Liver (tissue), 9 donors: ENCODE data around the gene PATL1. TPM values are rescaled to one million over a fixed set of nuclear protein-coding genes. Genes with fewer than 3 reads are reported as not detected.
A peak's percentile ranks its signal among the peaks of the same experiment; 100 is the strongest.

ENCODE experiments used
- DNase-seq: peaks from one replicate; pipeline ENCODE4 v3.0.0-alpha.2; 2017; ENCODE audit warnings: low spot score
- H3K27ac ChIP-seq, 2 donors: one replicate each; pipeline ENCODE4 v1.7.0; 2013; ENCODE audit warnings: inconsistent platforms in 2 of 2, low read length in 2 of 2, control low read depth in 1 of 2, low read depth in 1 of 2, mild to moderate bottlenecking in 1 of 2
- H3K27me3 ChIP-seq, 4 donors: one replicate each; pipeline versions ENCODE4 v1.6.1 to v1.7.0; 2013; ENCODE audit warnings: low read length in 3 of 4, inconsistent platforms in 1 of 4, mild to moderate bottlenecking in 1 of 4, moderate library complexity in 1 of 4; ENCODE audit not compliant: control insufficient read depth in 4 of 4, insufficient read depth in 4 of 4
- H3K36me3 ChIP-seq, 4 donors: one replicate each; pipeline versions ENCODE4 v1.6.1 to v1.7.0; 2013; ENCODE audit warnings: low read length in 3 of 4, mild to moderate bottlenecking in 3 of 4, low read depth in 1 of 4, moderate library complexity in 1 of 4; ENCODE audit not compliant: control insufficient read depth in 4 of 4, insufficient read depth in 3 of 4
- H3K4me1 ChIP-seq, 4 donors: one replicate each; pipeline versions ENCODE4 v1.6.1 to v1.7.0; 2013; ENCODE audit warnings: low read length in 3 of 4, mild to moderate bottlenecking in 3 of 4, moderate library complexity in 1 of 4; ENCODE audit not compliant: control insufficient read depth in 4 of 4, insufficient read depth in 4 of 4
- H3K4me3 ChIP-seq, 3 donors: one replicate each; pipeline versions ENCODE4 v1.6.1 to v1.7.0; 2013; ENCODE audit warnings: low read length in 3 of 3, control low read depth in 1 of 3, low read depth in 1 of 3, mild to moderate bottlenecking in 1 of 3
- H3K9ac ChIP-seq, 2 donors: one replicate each; pipeline ENCODE4 v1.7.0; 2013; ENCODE audit warnings: low read length in 2 of 2, mild to moderate bottlenecking in 2 of 2, moderate library complexity in 2 of 2, control low read depth in 1 of 2, low read depth in 1 of 2
- H3K9me3 ChIP-seq, 4 donors: one replicate each; pipeline versions ENCODE4 v1.6.1 to v1.7.0; 2013; ENCODE audit warnings: low read length in 3 of 4; ENCODE audit not compliant: control insufficient read depth in 4 of 4
- FOXA2 ChIP-seq: IDR thresholded peaks from 2 replicates; pipeline ENCODE4 v1.6.1; 2016; ENCODE audit warnings: antibody characterized with exemption
- GABPA ChIP-seq, 2 donors: IDR thresholded peaks in 1 of 2; conservative IDR thresholded peaks in 1 of 2; 2 replicates each; pipeline ENCODE4 v1.6.1; 2016; ENCODE audit warnings: antibody characterized with exemption in 2 of 2, mild to moderate bottlenecking in 1 of 2, moderate library complexity in 1 of 2
- HNF4A ChIP-seq, 2 donors: conservative IDR thresholded peaks; 2 replicates each; pipeline ENCODE4 v1.6.1; 2016; ENCODE audit warnings: antibody characterized with exemption in 2 of 2, mild to moderate bottlenecking in 2 of 2
- HNF4G ChIP-seq: IDR thresholded peaks from 2 replicates; pipeline ENCODE4 v1.6.1; 2016; ENCODE audit warnings: antibody characterized with exemption
- JUND ChIP-seq, 2 donors: IDR thresholded peaks; 2 replicates each; pipeline ENCODE4 v1.6.1; 2016; ENCODE audit warnings: antibody characterized with exemption in 2 of 2
- NR2F2 ChIP-seq: IDR thresholded peaks from 2 replicates; pipeline ENCODE4 v1.6.1; 2016; ENCODE audit warnings: antibody characterized with exemption
- RAD21 ChIP-seq, 2 donors: IDR thresholded peaks; 2 replicates each; pipeline ENCODE4 v1.6.1; 2016; ENCODE audit warnings: antibody characterized with exemption in 2 of 2, mild to moderate bottlenecking in 2 of 2
- RXRA ChIP-seq, 2 donors: IDR thresholded peaks; 2 replicates each; pipeline ENCODE4 v1.6.1; 2017 to 2018; ENCODE audit warnings: antibody characterized with exemption in 2 of 2, mild to moderate bottlenecking in 1 of 2
- TAF1 ChIP-seq: conservative IDR thresholded peaks from 2 replicates; pipeline ENCODE4 v1.6.1; 2016; ENCODE audit warnings: antibody characterized with exemption, mild to moderate bottlenecking
- YY1 ChIP-seq: IDR thresholded peaks from 2 replicates; pipeline ENCODE4 v1.6.1; 2016; ENCODE audit warnings: antibody characterized with exemption, mild to moderate bottlenecking
- WGBS: extraction: QIAGEN DNeasy Blood & Tissue Kit; methylation state at CpG from one replicate; pipeline ENCODE4 v1.1.7; 2013; 5-methylcytosine and 5-hydroxymethylcytosine counted together
- polyA plus RNA-seq, 2 donors: library from polyadenylated mRNA; stranded (reverse) in 1 of 2; unstranded in 1 of 2; fragments of 200-250 nt in 1 of 2; fragments of >200 nt in 1 of 2; fragmentation: Nextera tagmentation in 1 of 2; extraction: Ambion mirVana in 1 of 2; gene quantifications; one replicate each; pipeline versions ENCODE4 v1.2.1 to v1.2.3, GENCODE V29; 2013 to 2015
- total RNA-seq, 2 donors: library from RNA; depleted of rRNA; stranded (reverse); fragments of >200 nt; gene quantifications; one replicate each; pipeline ENCODE4 v1.2.3, GENCODE V29; 2014
- TF ChIP-seq, protein P1 (sequence below): IDR thresholded peaks from 2 replicates; pipeline ENCODE4 v1.6.1; 2016; ENCODE audit warnings: antibody characterized with exemption
- TF ChIP-seq, protein P2 (sequence below): fragments of 150-350 bp; IDR thresholded peaks from 2 replicates; pipeline ENCODE4 v1.5.1; 2017; ENCODE audit warnings: improper control_type of control experiment, low read depth, low read length; ENCODE audit not compliant: missing input control
- TF ChIP-seq, protein P3 (sequence below): IDR thresholded peaks from 2 replicates; pipeline ENCODE4 v1.6.1; 2016; ENCODE audit warnings: antibody characterized with exemption
- TF ChIP-seq, protein P4 (sequence below): IDR thresholded peaks from 2 replicates; pipeline ENCODE4 v1.6.1; 2016; ENCODE audit warnings: antibody characterized with exemption
- donor health status: healthy.
- donor health status: healthy.
- donor health status: healthy.
- donor health status: healthy.
- donor health status: healthy.

Gene PATL1
- total and polyA plus RNA-seq, 4 donors = 4.9 to 14.7 (median 12.4) TPM

DNA sequence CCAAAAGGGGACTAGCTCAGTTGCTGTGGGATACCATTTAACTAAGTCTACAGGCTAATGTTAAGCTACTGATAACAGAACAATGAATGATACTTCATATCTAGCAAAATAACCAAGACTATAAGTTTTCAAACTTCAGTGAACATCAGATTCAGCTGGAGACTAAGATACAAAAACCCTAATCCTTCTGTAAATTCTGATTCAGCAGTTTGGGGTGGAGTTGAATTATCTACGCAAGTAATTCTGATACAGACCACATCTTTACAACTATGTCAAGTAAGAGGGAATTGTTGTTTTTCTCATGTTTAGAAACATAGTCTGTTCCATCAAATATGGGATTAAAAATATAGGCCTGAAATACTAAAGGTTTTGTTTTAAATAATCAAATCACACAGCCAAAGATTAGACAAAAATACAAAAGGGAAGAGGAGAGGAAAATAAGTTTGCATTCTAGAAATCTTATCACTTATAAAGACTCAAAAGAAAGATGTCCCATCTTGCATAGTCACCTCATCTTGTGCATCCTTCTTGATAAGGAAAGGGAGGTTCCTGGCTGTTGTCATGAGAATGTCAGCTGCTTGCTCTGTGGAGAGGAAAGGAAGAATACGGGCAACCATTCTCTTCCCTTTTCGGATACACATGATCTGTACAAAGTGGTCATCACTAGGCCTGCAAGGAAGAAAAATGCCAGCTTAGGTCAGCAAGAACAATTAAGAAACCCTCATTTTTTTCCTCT is 21.4 kb downstream of the PATL1 start:
- 82% methylated on average over 3 of the region's 3 CpGs for WGBS
- no peak for TF ChIP-seq HNF4G
- TF ChIP-seq, protein P1, sequence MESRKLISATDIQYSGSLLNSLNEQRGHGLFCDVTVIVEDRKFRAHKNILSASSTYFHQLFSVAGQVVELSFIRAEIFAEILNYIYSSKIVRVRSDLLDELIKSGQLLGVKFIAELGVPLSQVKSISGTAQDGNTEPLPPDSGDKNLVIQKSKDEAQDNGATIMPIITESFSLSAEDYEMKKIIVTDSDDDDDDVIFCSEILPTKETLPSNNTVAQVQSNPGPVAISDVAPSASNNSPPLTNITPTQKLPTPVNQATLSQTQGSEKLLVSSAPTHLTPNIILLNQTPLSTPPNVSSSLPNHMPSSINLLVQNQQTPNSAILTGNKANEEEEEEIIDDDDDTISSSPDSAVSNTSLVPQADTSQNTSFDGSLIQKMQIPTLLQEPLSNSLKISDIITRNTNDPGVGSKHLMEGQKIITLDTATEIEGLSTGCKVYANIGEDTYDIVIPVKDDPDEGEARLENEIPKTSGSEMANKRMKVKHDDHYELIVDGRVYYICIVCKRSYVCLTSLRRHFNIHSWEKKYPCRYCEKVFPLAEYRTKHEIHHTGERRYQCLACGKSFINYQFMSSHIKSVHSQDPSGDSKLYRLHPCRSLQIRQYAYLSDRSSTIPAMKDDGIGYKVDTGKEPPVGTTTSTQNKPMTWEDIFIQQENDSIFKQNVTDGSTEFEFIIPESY = no peak
- TF ChIP-seq, protein P2, sequence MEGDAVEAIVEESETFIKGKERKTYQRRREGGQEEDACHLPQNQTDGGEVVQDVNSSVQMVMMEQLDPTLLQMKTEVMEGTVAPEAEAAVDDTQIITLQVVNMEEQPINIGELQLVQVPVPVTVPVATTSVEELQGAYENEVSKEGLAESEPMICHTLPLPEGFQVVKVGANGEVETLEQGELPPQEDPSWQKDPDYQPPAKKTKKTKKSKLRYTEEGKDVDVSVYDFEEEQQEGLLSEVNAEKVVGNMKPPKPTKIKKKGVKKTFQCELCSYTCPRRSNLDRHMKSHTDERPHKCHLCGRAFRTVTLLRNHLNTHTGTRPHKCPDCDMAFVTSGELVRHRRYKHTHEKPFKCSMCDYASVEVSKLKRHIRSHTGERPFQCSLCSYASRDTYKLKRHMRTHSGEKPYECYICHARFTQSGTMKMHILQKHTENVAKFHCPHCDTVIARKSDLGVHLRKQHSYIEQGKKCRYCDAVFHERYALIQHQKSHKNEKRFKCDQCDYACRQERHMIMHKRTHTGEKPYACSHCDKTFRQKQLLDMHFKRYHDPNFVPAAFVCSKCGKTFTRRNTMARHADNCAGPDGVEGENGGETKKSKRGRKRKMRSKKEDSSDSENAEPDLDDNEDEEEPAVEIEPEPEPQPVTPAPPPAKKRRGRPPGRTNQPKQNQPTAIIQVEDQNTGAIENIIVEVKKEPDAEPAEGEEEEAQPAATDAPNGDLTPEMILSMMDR = no peak
- no peak for TF ChIP-seq GABPA (IDR thresholded peaks at IDR 0.05 in 1 of 2, conservative IDR thresholded peaks at IDR 0.05 in 1 of 2)
- TF ChIP-seq, protein P3, sequence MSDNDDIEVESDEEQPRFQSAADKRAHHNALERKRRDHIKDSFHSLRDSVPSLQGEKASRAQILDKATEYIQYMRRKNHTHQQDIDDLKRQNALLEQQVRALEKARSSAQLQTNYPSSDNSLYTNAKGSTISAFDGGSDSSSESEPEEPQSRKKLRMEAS = no peak
- no peak for TF ChIP-seq FOXA2
- peaks cover 15 to 69% (median 64%) of the 10 kb centered on the region in 4 donors for H3K36me3 ChIP-seq

DNA sequence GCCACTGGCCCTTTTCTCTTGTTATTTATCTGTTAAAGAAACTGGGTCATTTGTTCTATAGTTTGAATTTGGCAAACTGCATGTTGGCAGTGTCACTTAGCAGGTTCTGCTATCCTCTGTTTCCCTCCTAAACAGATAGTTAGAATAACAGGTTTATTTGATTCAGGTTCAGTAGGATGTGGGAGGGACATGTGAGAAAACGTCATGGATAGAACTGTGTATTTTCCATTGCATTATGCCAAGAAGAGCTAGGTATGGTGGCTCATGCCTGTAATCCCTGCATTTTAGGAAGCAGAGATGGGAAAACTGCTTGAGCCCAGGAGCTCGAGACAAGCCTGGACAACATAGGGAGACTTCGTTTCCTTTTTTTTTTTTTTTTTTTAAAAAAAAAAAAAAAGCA is 24.3 kb downstream of the PATL1 start:
- H3K4me3 ChIP-seq = no peak overlapping the region
- H3K27me3 ChIP-seq = no peaks in the 10 kb centered on the region
- 80% methylated on average over 3 of the region's 3 CpGs for WGBS
- H3K36me3 ChIP-seq = peaks cover 17 to 68% (median 62%) of the 10 kb centered on the region in 4 donors
- H3K27ac ChIP-seq = no peak overlapping the region
- H3K4me1 ChIP-seq = peaks cover 0 to 3% (median 0%) of the 10 kb centered on the region in 4 donors
- no peak for DNase-seq
- H3K9ac ChIP-seq = no peak overlapping the region
- no peaks in the 10 kb centered on the region for H3K9me3 ChIP-seq
- no peak for TF ChIP-seq TAF1
- no peak for TF ChIP-seq HNF4G
- no peak for TF ChIP-seq NR2F2

More for the DNA sequence above, 21.4 kb downstream of the PATL1 start:
- H3K27me3 ChIP-seq = no peaks in the 10 kb centered on the region
- no peak overlapping the region for H3K27ac ChIP-seq
- H3K9me3 ChIP-seq = no peaks in the 10 kb centered on the region
- H3K4me1 ChIP-seq = peaks cover 2 to 7% (median 4%) of the 10 kb centered on the region in 4 donors
- no peak overlapping the region for H3K4me3 ChIP-seq
- H3K9ac ChIP-seq = no peak overlapping the region
- no peak for DNase-seq

DNA sequence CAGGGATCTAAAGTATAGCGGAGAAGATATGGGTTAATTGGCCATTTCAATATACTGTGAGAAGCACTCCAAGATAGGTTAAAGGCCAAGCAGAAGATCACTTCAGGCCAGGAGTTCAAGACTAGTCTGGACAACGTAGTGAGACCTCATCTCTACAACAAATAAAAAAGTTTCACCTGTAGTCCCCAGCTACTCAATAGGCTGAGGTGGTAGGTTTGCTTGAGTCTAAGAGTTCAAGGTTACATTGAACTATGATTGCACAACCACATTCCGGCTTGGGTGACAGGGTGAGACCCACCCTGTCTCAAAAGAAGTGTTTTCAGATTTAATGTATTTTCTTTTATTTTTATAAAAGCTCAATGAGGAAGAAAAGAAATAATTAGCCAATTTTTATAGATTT is 25.4 kb downstream of the PATL1 start:
- peaks cover 22 to 66% (median 62%) of the 10 kb centered on the region in 4 donors for H3K36me3 ChIP-seq
- 55% methylated on average over 3 of the region's 3 CpGs for WGBS
- DNase-seq = no peak
- no peak overlapping the region for H3K9ac ChIP-seq
- no peaks in the 10 kb centered on the region for H3K27me3 ChIP-seq
- peaks cover 0 to 3% (median 0%) of the 10 kb centered on the region in 4 donors for H3K4me1 ChIP-seq
- H3K27ac ChIP-seq = no peak overlapping the region
- no peak overlapping the region for H3K4me3 ChIP-seq
- no peak for TF ChIP-seq TAF1
- no peak for TF ChIP-seq GABPA (IDR thresholded peaks at IDR 0.05 in 1 of 2, conservative IDR thresholded peaks at IDR 0.05 in 1 of 2)
- no peak for TF ChIP-seq RAD21 (IDR thresholded peaks at IDR 0.05)
- TF ChIP-seq, protein P4, sequence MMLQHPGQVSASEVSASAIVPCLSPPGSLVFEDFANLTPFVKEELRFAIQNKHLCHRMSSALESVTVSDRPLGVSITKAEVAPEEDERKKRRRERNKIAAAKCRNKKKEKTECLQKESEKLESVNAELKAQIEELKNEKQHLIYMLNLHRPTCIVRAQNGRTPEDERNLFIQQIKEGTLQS = no peak
- peak; percentile 42 for TF ChIP-seq HNF4G
- TF ChIP-seq YY1 = no peak
- peak; percentile 34 to 60 for TF ChIP-seq RXRA (IDR thresholded peaks at IDR 0.05)
- peak in 1 of 2 donors; percentile 17 for TF ChIP-seq JUND (IDR thresholded peaks at IDR 0.05)
- TF ChIP-seq HNF4A (conservative IDR thresholded peaks at IDR 0.05) = peak; percentile 60 to 68
- H3K9me3 ChIP-seq = no peaks in the 10 kb centered on the region
